Measurements from ENCODE around the gene DKK2.
"Not testable (repeated sequence)": the region's sequence is repeated elsewhere in the genome, so short reads cannot be mapped to it uniquely, and the experiment has no call there.

DKK2 gene

DNA sequence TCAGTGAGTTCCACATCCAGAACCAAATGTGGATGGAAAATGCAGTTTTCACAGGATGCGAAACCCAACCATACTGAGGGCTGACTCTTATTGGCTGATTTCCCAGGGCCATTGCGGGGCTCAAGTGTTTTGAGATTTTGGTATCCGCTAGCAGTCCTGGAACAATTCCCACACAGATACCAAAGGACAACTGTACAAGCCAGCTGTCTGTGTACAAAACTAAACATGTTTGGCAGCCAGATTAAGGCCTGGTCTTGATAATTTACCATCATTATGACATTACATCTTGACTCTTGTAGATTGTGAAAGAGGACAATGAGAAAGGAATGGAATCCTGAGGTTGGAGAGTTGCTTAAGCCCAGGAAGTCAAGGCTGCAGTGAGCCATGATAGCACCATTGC, 121.9 kb downstream of the DKK2 start:
- DNase-seq (ENCODE audit: low read depth in 2 of 2) = no peak

- DNase-seq (ENCODE audit: low read depth in 2 of 2) = no peak
These were observed 126.5 kb downstream of the DKK2 start for GRCh38 chr4:106909486-106910188.

GRCh38 chr4:106908049-106908448, 128.1 kb downstream of the DKK2 start:
- DNase-seq (ENCODE audit: low read depth in 2 of 2) = not testable (repeated sequence)

- no peak for DNase-seq (ENCODE audit: low read depth in 2 of 2)
These were observed 128.9 kb downstream of the DKK2 start for GRCh38 chr4:106907216-106907615.

DNA sequence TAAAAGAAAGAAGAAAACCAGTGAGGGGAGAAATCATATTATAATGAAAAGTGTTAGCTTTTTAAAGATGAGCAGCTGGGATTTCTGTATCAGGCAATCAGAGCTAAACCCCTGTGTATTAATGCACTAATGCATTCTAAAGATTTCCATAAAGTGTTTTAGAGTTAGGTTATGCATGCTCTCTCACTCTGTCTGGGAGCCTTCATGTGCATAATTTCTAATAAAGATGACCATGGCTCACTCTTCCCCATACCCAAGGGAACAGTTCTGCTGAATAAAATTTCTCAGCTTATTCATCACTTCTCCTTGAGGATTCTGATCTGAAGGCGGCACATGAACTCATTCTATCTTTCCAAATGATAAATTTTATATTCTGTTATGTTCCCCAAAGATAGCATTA, 129.4 kb downstream of the DKK2 start:
- DNase-seq (ENCODE audit: low read depth in 2 of 2) = no peak

DNA sequence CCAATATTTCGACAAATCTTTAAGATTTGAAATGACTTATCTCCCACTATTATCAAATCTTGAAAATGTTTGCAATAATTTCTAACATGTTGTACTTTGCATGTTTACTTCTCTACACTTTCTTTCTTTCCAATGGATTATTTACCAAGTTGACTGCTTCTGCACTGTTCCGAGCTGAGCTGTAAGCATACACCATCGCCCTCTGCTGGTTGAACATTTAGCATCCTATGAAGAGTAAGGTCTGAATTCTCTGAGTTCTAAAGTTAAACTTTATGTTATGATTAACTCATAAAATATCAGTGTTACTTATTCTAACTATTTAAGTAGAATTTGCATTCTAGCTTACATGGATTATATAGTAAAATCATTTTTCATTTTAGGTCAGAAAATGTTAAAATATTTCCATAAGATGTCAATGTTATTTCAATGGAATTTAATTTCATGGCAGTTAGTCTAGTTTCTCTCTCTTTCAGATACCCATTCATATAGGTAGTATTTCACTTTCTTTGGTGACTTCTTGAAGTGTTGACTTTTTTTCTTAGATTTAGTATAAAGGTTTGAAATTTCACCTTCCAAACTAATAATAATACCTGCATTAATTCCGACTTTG, 137.4 kb downstream of the DKK2 start:
- DNase-seq (ENCODE audit: low read depth in 2 of 2) = no peak

GRCh38 chr4:106893903-106894302, 142.2 kb downstream of the DKK2 start:
- DNase-seq (ENCODE audit: low read depth in 2 of 2) = no peak

- no peak for DNase-seq (ENCODE audit: low read depth in 2 of 2)
These were observed 142.7 kb downstream of the DKK2 start for GRCh38 chr4:106893395-106893881.

DNA sequence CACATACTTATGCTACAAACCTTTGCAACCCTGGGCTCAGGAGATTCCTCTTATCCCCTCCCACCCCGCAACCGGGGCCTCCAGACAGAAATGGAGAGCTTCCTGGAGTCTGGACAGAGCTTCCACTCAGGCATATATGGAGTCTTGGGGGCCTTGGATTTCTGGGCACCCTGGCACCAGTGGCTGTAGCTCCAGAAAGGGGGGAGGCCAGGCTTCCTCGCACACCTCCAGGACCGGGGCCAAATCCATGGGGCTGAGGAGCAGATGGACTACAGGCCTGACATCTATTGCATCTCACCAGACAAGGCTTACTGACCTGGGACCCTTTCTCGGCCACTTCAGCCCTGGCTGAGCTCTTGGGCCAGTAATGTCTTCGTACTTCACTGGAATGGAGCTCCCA, 143.3 kb downstream of the DKK2 start:
- no peak for DNase-seq (ENCODE audit: low read depth in 2 of 2)

DNA sequence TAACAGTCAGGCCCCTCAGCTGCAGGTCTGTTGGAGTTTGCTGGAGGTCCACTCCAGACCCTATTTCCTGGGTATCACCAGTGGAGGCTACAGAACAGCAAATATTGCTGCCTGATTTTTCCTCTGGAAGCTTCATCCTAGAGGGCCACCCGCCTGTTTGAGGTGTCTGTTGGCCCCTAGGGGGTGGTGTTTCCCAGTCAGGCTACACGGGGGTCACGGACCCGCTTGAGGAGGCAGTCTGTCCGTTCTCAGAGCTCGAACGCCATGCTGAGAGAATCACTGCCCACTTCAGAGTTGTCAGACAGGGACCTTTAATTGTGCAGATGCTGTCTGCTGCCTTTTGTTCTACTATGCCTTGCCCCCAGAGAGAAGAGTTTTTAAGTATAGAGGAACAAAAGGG, 160.8 kb downstream of the DKK2 start:
- DNase-seq (ENCODE audit: low read depth in 2 of 2) = no peak
